ENCODE results near the gene SCN5A.

The SCN5A gene

DNA sequence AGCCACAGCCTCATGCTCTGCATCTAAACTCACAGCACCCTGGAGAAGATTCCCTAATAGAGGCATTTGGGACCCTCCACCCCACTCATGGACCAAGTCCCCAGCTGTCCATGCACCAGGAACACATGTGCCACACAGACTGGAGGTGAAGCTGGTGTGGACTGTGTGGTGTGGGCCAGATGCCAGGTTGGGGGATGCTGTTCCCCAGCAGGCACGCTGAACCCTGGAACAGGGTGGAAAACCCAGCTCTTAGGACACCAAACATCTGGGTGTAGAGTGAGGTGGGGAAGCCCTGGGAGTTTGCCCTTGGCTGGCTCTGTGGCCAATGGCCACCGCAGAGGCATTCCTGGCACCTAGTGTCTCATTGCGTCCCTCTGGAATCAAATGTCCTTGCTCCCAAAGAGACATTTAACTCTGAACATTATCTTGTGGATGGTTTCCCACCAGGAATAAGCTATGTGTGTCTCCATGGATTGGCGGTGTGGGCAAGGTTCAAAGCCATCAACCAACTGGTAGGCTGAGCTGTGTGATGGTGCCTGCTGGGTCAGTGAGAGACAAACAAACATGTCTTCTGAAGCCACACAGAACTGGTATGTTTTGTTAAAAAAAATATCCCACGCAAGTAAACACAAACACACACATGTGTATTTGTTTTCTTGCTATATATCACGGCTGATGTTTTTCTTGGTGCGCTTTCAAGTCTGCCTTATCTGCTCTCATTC is 88.3 kb downstream of the SCN5A start:
- DNase-seq (ENCODE audit: low read depth) = no peak

DNA sequence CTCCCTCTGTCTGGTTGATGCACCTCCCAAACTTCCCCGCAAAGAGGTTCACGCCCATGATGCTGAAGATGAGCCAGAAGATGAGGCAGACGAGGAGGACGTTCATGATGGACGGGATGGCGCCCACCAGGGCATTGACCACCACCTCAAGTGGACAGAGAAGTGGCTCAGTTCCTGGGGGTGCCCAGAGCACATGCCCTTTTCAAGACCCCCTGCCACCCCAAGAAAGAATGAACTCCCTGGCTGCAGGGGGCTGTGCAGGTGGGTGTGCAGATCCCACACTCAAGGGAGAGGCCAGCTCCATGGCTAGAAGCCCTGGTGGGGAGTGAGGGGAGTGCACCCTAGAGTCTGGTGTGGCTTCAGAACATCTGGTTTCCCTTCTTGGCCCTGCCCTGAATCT is 89.2 kb downstream of the SCN5A start:
- no peak for DNase-seq (ENCODE audit: low read depth)

DNA sequence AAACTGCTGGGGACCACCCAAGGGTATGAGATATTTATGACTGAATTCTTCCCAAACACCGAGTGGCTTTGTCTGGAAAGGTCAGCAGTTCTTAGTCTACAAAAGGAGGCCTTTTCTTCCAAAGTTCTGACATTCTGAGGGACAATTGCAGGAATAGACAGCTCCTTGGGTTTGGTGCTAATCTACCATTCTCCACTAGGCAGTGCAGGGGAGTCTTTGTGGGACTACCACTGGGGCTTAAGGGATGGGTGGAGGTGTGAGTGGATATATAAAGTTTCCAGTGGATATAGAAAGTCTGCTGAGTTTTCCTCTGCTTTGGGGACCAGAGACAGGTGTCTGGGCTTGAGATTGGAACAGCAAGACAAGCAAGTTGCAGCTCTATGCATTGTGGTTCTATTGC is 90.6 kb downstream of the SCN5A start:
- DNase-seq (ENCODE audit: low read depth) = no peak

DNA sequence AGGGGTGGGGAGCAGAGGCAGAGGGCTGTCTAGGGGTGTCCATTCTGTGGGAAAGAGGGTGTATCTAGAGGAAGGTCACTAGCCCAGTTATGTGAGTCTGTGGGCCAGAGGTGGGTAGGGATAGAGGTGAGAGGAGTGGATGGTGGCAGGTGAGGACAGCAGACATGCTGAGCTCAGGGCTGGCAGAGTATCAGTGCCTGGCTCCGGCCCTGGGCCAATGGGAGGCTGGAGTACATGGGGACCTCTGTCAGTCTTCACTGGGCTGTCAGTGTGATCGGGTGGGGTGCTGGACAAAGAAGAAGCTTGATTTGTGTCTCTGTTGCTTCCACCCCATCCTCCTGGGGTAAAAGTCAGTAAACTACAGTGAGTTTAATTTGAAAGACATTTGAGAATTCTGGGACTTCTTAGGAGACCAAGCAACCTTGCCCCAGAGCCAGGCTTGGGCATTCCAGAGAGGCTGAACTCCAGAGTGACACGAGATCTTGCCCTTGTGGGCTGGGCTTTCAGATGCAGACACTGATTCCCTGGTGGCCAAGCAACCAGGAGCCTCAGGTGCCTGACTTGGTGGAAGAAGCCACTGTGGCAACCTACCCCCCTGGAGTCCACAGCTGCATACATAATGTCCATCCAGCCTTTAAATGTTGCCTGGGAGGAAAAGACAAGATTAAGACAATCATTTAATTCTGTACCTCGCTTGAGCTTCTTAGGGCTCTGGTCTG is 92.7 kb downstream of the SCN5A start:
- DNase-seq (ENCODE audit: low read depth) = no peak

DNA sequence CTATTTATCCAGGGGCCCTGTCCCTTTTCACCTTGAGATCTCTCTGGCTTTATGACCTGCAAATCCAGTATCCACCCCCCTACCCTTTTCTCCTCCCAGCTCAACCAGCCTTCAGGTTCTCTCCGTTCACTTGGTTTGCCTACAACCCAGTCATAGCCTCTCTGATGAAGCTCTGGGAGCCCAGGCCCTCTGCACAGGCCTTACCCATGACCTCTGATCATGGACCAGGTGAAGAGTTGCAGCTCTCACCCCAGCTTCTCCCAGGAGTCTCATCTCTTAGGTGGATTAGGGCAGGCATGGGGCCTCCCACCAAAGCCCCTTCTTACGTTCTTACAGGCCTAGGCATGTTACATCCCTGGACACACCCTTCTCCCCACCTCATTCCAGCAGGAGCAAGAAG is 93.6 kb downstream of the SCN5A start:
- no peak for DNase-seq (ENCODE audit: low read depth)

DNA sequence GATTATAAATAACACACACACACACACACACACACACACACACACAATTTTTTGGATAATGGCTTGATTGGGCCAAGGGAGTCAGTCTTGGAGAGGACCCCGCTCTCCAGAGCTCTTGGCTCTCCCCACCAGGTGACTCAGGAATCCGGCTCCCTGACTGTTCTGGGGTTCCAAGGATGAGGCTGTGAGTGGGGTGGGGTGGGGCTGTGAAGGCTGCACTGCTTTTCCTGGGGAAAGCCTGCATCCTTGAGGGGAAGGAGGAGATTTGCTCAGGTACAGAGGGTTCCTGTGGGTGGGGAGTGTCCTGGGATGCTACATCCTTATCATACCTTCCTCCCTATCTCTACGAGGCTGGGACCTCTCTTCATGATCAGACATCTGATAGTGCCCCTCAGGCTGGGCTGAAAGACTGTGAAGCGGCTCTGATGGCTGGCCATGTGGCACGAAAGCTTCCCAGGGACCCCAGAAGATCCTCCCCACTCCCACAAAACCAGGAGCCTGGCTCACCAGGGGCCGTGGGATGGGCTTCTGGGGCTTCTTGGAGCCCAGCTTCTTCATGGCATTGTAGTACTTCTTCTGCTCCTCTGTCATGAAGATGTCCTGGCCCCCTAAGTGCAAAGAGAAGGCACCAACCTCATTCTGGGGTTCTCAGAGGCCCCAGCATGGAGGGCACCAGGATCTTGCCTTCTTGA is 94.2 kb downstream of the SCN5A start:
- no peak for DNase-seq (ENCODE audit: low read depth)

DNA sequence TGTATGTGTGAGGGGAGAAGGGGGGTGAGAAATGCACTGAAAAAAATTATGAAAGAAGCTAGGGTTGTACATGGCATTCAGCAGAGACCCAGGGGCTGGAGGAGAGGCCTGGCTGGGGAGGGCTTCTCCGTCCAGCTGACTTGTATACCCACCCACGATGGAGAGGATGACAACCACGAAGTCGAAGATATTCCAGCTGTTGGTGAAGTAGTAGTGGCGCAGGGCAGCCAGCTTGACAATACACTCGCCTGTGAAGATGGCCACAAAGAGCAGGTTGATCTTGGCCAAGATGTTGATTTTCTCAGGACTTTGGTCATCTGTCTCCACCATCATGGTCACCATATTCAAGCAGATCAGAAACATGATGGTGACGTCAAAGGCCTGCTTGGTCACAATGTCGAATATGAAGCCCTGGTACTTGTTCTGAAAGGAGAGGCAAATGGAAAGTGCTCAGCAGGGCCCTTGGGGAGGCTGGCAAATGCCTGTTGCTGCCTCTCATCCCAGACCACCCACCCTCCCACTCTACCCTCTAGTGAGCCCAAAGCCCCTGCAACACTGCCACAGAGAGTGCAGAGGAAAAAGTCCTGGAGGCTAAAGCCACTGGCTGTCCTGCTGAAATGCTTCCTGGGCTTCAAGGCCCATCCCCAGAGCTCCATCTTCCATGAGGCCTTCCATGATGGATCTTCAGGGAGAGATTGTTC is 95.2 kb downstream of the SCN5A start:
- DNase-seq (ENCODE audit: low read depth) = no peak

DNA sequence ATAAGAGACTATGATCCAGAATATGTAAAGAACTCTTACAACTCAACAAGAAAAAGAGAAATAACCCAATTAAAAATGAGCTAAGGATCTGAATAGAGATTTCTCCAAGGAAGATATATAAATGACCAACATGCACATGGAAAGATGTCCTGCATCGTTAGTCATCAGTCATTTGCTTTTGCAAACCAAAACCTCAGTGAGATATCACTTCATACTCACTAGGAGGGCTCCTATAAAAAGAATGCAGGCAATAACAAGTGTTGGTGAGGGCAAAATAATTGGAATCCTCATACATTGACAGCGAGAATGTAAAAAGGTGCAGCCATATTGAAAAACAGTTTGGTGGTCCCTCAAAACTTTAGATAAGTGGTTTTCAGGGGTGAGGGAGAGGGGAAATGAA is 96.4 kb downstream of the SCN5A start:
- no peak for DNase-seq (ENCODE audit: low read depth)

DNA sequence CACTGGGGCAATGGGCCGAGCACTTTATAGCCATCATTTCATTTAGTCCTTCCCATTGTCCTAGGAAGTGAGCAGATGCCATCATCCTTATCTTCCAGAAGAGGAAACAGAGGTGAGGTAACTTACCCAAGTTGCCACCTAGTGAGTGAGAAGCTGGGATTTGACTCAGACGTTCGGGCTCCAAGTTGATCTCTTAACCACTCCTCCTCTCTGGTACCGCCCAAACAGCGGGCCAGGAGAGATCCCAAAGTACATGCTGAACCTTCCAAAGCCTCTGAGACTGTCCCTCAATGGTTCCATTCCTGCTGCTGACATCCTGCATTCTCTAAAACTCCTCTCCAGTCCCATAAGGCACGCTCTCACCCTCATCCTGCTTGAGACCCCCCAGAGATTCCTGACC is 97.1 kb downstream of the SCN5A start:
- DNase-seq (ENCODE audit: low read depth) = no peak

DNA sequence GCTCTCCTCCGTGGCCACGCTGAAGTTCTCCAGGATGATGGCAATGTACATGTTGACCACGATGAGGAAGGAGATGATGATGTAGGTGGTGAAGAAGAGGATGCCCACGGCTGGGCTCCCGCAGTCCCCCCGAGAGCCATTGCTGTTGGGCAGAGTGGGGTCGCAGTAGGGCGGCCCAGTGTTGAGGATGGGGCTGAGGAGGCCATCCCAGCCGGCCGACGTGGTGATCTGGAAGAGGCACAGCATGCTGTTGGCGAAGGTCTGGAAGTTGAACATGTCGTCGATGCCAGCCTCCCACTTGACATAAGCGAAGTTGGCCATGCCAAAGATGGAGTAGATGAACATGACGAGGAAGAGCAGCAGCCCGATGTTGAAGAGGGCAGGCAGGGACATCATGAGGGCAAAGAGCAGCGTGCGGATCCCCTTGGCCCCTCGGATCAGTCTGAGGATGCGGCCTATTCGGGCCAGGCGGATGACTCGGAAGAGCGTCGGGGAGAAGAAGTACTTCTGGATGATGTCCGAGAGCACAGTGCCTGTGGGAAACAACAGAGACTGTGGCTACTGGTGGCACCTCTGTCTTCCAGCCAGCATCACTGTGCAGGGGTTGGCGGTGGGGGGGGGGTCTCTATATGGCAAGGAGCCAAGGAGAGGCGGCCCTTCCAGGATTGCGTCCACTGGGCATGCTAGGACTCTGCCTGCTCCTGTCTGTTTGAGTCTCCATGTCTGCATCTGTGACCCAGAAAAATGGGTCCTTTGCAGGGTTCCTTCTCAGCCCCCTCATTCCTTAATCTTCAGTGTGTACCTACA is 98.3 kb downstream of the SCN5A start:
- DNase-seq (ENCODE audit: low read depth) = no peak

DNA sequence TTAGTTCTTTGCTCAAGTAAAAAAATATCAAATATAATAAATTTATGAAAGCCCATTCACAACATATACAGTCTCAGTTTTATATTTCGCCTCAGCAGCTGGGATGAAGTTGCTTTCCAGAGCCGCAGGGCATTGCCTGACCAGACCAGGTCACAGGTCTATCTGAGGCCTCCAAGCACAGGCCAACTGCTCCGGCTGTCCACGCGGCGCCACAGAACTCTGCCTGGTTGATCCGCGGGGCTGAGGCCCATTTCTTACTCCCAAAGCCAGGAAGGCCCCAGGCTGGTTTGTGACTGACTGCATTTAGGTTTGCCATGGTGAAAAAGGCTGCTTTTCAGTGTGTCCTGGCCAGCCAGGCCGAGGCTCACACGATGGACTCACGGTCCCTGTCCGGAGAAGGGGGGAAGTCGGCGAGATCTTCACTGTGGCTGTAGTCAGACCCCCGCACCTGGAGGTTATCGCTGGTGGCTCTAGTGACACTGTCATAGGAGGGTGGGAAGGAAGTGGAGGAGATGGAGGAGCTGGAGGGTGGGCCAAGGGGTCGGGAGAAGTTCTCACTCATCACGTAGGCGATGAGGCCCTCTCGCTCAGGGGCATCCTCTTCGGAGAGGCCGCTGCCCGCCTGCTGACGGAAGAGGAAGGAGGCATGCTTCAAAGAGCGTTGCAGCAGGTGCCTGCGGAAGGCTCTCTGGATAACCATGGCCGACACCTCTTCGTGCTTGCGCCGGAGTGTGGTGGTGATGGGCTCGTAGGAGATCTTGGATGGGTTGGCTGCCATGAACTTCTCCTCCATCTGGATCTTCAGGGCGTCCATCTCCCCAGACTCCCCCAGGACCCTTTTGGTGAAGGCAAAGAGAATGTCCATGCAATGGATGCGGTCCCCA is 99.3 kb downstream of the SCN5A start:
- no peak for DNase-seq (ENCODE audit: low read depth)

DNA sequence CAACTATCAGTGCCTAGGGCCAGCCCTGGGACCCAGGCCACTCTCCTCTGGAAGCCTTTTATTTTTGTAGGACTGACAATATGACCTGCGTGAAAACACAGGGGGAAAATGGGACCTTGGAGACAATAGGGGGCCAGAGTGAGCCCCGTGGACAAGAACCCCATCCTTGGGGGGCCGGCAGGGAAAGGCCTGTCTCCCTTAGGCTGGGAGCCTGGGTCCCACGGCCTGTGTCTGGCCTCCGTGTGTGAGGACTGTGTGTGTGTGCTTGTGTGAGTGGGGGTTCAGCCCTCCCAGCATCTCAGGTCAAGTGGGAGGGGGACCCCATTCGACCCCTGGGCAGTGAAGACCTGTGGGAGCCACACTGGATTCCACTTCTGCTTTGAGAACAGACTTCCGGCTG is 100.0 kb downstream of the SCN5A start:
- no peak for DNase-seq (ENCODE audit: low read depth)

DNA sequence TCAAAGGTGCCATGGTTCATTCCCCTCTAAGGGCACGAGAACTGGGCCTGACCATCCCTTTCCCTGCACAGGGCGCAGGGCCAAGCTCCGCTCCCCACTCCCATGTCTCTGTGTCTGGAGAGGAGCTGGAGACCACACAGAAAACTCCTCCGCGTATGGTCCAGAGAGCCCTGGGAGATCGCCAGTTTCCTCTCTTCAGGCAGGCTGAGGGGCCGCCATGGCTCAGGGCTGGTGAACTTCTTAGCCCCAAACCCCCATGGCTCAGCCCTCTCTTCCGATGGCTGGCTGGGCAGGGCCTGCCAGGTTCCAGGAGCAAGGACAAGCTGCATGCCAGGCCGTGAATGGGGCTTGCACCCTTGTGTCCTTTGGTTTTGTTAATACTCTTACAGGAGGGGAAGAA is 100.4 kb downstream of the SCN5A start:
- no peak for DNase-seq (ENCODE audit: low read depth)

DNA sequence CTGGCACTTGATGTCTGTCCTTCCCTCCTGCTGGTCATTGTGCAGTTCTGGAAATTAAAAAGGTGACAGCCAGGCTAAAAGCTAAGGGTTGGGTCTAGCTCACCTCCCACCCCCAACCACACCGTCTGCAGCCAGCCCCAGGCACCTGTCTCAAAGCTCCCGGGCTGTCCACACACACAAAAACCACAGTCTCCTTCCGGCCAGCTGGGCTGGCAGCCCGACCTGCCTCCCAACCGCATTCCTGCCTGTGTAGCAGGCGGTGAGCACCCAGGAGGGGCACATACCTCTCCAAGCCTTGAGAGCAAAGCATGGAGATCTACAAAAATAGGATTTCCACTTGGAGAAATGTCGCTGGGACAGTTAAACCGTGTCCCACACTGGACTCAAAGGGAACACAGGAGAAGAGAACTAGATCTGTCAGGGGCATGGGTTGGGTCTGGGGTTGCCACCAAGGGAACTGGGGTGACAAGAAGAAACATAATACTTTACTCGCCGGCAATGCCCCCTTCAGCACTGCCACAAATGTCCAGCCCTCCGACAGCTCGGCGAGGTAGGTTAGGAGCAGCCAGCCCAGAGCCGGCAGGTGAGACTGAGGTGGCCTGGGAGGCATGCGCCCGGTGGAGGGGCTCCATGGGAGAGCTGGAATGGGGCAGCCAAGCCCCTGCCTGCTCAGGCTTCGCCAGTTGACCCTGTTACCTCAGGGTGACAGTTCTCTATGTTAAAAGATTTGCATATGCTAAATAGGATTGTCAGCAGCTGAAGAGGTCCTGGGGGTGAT is 101.1 kb downstream of the SCN5A start:
- DNase-seq (ENCODE audit: low read depth) = no peak

DNA sequence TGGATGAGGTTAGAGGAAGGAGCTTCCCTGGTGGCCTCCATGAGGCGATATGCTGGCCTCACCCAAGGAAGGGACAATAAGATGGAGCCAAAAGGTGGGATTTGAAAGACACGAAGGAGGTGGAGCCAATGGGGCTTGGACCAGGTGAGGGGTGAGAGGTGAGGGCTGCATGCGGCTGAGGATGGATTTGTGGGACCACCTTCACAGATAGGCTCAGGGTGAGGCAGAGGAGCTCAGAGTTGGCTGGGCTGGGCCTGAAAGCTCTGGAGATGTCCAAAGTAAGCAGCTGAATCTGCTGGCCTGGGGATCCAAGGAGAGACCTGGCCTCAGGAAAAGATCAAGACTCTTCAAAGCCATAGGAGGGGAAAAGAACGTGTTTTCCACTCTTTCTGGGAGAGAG is 103.5 kb downstream of the SCN5A start:
- DNase-seq (ENCODE audit: low read depth) = no peak

DNA sequence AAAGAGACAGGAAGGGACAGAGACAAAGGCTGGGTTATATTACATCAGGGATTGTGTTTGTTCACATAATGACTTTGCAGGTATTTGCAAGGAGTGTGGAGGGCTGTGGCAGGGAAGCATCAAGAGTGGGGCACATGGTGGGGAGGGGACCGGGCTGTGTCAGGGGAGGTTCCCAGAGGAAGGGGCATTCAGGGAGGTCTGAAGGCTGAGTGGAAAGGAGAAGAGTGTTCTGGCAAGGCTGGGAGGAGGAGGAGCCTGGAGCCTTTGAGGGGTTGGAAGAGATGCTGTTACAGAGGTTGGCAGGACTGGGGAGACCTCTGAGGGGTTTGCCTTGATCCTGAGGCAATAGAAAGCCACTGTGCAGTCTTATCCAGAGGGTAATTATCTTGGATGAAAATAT is 103.9 kb downstream of the SCN5A start:
- no peak for DNase-seq (ENCODE audit: low read depth)

DNA sequence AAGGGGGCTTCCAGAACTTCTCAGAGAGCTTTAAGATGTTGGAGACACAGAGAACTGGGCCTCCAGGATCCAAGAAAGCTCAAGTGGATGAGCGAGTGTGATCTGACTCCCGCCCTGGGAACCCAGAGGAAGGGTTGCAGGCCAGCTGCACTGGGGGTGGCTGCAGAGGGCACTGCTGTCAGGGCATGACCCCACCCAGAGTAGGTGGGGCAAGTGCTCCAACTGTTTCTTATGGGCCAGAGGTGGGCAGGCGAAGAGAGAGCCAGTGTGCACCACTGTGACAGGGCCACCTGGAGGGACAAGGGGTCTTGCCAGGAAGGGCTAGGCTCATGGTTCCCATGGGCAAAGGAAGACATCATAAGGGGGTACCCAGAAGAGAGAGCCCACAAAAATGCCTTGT is 104.6 kb downstream of the SCN5A start:
- DNase-seq (ENCODE audit: low read depth) = no peak

DNA sequence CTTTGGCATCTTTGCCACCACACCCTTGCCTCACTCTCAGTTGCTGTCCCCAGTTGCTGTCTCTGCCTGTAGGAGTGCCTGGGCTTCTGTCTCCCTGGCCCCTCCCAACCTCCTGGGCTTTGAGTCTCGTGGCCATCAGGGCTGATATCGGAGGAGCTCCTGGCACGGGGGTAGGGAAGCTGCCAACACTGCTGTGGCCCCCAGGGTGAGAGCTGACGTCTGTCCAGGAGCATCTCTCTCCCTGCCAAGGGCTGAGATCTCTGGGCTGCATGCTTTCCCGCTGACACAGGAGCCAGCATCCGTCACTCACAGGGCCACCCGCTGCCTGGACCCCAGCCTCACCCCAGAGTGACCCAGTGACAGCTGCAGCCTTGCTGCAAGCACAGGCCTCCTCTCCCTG is 105.9 kb downstream of the SCN5A start:
- DNase-seq (ENCODE audit: low read depth) = no peak

DNA sequence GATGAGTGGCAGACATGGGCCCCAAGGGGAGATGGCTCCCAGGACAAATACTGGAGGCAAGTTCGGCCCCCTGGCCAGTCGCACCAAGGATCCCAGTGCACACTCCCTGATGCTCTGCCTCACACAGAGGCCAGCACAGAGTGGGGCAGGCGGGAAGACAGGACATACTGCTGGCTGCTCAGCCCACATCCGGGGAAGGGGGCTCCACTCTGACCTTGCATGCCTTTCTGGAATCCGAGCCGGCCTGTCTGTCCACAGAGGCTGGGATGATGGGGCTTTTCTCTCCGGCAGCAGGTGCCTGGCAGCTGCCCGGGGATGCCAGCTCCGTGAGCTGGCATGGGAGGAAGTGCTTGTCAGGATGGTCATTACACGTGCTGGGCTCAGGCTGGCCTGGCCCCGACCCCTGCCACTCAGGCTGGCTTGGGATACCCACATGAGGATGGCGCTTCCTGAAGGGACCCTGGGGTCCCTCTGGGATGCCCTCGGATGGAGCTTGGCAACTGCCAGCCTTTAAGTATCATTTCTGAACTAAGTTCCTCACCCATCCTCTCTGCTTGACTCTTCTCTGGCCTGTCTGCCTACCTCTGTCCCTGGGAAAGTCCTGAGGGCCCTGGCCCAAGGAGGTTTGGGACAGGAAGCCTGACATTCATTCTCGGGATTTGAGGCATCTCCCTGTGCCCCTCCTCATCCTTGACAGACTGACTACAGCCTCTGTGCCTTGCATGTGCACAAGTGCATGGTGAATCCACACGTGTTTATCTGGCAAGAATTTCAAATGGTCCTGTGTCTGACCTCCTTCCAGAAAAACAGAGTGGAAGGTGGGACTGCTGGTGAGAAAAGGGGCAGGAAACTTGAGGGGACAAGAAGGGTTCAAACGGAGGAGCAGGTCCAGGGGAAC is 106.8 kb downstream of the SCN5A start:
- DNase-seq (ENCODE audit: low read depth) = no peak

Data from stromal cell of bone marrow (primary cell).